CD8-positive, alpha-beta memory T cell (primary cell): ENCODE results near the gene NPHP4. TPM values are rescaled to one million over a fixed set of nuclear protein-coding genes. Genes with fewer than 3 reads are reported as not detected.

ENCODE experiments used
- CTCF ChIA-PET: fragments of 350-600 bp; sonication (Branson Sonifier 250); formaldehyde crosslinking; loops from one replicate; lab custom pipeline; 2021; ENCODE audit warnings: antibody characterized with exemption; lab: Charles Lee
- POLR2A ChIA-PET: fragments of 350-600 bp; sonication (Branson Sonifier 250); formaldehyde crosslinking; loops from one replicate; lab custom pipeline; 2021; ENCODE audit warnings: antibody characterized with exemption; lab: Charles Lee
- DNase-seq, 5 donors: peaks; one replicate each; pipeline versions ENCODE4 v3.0.0 to v3.0.0-alpha.2; 2020 to 2022; ENCODE audit warnings: mixed read lengths in 1 of 5
- H3K27ac ChIP-seq: one replicate; pipeline ENCODE4 v1.7.0; 2013; ENCODE audit warnings: low read depth, mild to moderate bottlenecking, low read length, moderate library complexity
- H3K27me3 ChIP-seq: 2 replicates; pipeline ENCODE4 v1.7.0; 2013; ENCODE audit warnings: low read length, mild to moderate bottlenecking; ENCODE audit not compliant: insufficient read depth, poor library complexity, severe bottlenecking
- H3K36me3 ChIP-seq: 2 replicates; pipeline ENCODE4 v1.7.0; 2013; ENCODE audit warnings: mild to moderate bottlenecking, low read length, moderate library complexity; ENCODE audit not compliant: insufficient read depth
- H3K4me1 ChIP-seq: 2 replicates; pipeline ENCODE4 v1.7.0; 2013; ENCODE audit warnings: mild to moderate bottlenecking, low read length, moderate library complexity; ENCODE audit not compliant: insufficient read depth
- H3K4me3 ChIP-seq: 2 replicates; pipeline ENCODE4 v1.7.0; 2013; ENCODE audit warnings: mild to moderate bottlenecking, low read length
- H3K9me3 ChIP-seq: 2 replicates; pipeline ENCODE4 v1.7.0; 2013; ENCODE audit warnings: mild to moderate bottlenecking, low read length
- H3K27ac Mint-ChIP-seq, 8 donors: one replicate each; pipeline ENCODE4 v1.8.0; 2020 to 2021; ENCODE audit warnings: mixed read lengths in 8 of 8, mild to moderate bottlenecking in 6 of 8, inconsistent platforms in 3 of 8, moderate library complexity in 3 of 8
- H3K27me3 Mint-ChIP-seq, 2 donors: one replicate each; pipeline ENCODE4 v1.8.0; 2020 to 2021; ENCODE audit warnings: mixed read lengths in 2 of 2, mild to moderate bottlenecking in 1 of 2, moderate library complexity in 1 of 2
- H3K36me3 Mint-ChIP-seq, 3 donors: one replicate each; pipeline ENCODE4 v1.8.0; 2020 to 2021; ENCODE audit warnings: mixed read lengths in 3 of 3, inconsistent platforms in 1 of 3, mild to moderate bottlenecking in 1 of 3
- H3K4me1 Mint-ChIP-seq, 3 donors: one replicate each; pipeline ENCODE4 v1.8.0; 2020 to 2021; ENCODE audit warnings: mixed read lengths in 3 of 3, inconsistent platforms in 1 of 3, mild to moderate bottlenecking in 1 of 3
- H3K4me3 Mint-ChIP-seq, 7 donors: one replicate each; pipeline ENCODE4 v1.8.0; 2020 to 2021; ENCODE audit warnings: mixed read lengths in 7 of 7, mild to moderate bottlenecking in 6 of 7, moderate library complexity in 4 of 7, inconsistent platforms in 2 of 7
- H3K9me3 Mint-ChIP-seq, 5 donors: one replicate each; pipeline ENCODE4 v1.8.0; 2020 to 2022; ENCODE audit warnings: mixed read lengths in 5 of 5, mild to moderate bottlenecking in 3 of 5, moderate library complexity in 2 of 5, inconsistent platforms in 1 of 5
- polyA plus RNA-seq: library from polyadenylated mRNA; unstranded; fragments of 300-500 nt; fragmentation: Illumina TruSeq; gene quantifications from one replicate; pipeline ENCODE4 v1.2.3, GENCODE V29; 2021
- total RNA-seq, 2 experiments: library from RNA; stranded (reverse); gene quantifications; one replicate each; pipeline ENCODE4 v1.2.3, GENCODE V29; 2021

Gene NPHP4
- total and polyA plus RNA-seq, 3 experiments from 2014 or later = 1.2 to 11.5 (median 11.2) TPM

GRCh38 chr1:5981009-5981380 is 11.2 kb downstream of the NPHP4 start:
- Mint-ChIP-seq H3K27ac (no peak overlapping the region), H3K9me3 (no peaks in the 10 kb centered on the region), H3K36me3 (peaks cover 0 to 13% (median 8%) of the 10 kb centered on the region in 3 donors), H3K4me1 (peaks cover 0 to 8% (median 7%) of the 10 kb centered on the region in 3 donors), H3K27me3 (no peaks in the 10 kb centered on the region), H3K4me3 (no peak overlapping the region)
- H3K4me1 ChIP-seq = peaks cover 1% of the 10 kb centered on the region
- DNase-seq = no peak
- H3K27me3 ChIP-seq = no peaks in the 10 kb centered on the region
- H3K9me3 ChIP-seq = no peaks in the 10 kb centered on the region
- ChIA-PET CTCF (interaction anchor here (1.5 kb wide), 1 partner anchor 12 kb away, joined by 4 read pairs; no protein-coding TSS in a partner anchor), POLR2A (no interaction called here)
- no peak overlapping the region for H3K27ac ChIP-seq
- no peaks in the 10 kb centered on the region for H3K36me3 ChIP-seq
- H3K4me3 ChIP-seq = no peak overlapping the region

DNA sequence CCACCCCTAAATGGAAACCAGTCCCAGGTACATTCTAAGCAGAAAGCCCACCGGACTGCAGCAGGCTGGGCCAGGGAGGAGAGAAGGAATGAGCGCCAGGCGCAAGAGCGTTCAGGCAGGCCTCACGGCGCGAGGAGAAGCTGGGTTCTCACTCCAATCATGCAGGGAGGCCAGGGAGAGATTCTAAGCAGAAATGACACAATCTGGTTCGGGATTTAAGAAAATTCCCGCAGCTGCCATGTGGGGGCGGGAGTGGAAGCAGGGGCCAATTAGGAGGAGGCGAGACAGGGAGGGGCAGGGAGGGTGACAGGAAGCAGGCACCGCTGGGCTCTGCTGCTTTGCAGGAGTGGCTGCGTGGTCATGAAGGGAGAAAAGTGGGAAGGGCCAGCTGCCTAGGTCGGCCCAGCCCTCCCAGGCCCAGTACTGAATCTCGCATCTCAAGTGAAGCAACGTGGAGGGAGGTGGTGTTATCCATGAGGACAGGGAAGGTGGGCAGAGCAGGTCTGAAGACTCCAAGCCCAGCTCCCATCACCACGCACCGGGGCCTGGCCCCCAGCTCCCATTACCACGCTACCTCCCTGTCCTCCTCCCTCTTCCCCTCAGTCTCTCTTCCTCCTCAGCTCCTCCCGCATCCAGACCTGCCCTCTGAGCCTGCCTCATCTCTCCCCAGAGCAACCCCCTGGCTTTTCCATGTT is 11.8 kb downstream of the NPHP4 start:
- no peaks in the 10 kb centered on the region for H3K27me3 Mint-ChIP-seq
- no peak overlapping the region for H3K4me3 Mint-ChIP-seq
- peaks cover 0 to 10% (median 8%) of the 10 kb centered on the region in 3 donors for H3K36me3 Mint-ChIP-seq
- no peak for DNase-seq
- peaks cover 0 to 8% (median 7%) of the 10 kb centered on the region in 3 donors for H3K4me1 Mint-ChIP-seq
- ChIA-PET POLR2A (no interaction called here), CTCF (interaction anchor here (1.5 kb wide), 1 partner anchor 13 kb away, joined by 4 read pairs; no protein-coding TSS in a partner anchor)
- no peaks in the 10 kb centered on the region for H3K9me3 Mint-ChIP-seq
- no peaks in the 10 kb centered on the region for H3K27me3 ChIP-seq
- no peaks in the 10 kb centered on the region for H3K9me3 ChIP-seq
- H3K4me1 ChIP-seq = peaks cover 4% of the 10 kb centered on the region
- no peak overlapping the region for H3K4me3 ChIP-seq
- no peak overlapping the region for H3K27ac ChIP-seq
- H3K27ac Mint-ChIP-seq = no peak overlapping the region
- H3K36me3 ChIP-seq = no peaks in the 10 kb centered on the region

DNA sequence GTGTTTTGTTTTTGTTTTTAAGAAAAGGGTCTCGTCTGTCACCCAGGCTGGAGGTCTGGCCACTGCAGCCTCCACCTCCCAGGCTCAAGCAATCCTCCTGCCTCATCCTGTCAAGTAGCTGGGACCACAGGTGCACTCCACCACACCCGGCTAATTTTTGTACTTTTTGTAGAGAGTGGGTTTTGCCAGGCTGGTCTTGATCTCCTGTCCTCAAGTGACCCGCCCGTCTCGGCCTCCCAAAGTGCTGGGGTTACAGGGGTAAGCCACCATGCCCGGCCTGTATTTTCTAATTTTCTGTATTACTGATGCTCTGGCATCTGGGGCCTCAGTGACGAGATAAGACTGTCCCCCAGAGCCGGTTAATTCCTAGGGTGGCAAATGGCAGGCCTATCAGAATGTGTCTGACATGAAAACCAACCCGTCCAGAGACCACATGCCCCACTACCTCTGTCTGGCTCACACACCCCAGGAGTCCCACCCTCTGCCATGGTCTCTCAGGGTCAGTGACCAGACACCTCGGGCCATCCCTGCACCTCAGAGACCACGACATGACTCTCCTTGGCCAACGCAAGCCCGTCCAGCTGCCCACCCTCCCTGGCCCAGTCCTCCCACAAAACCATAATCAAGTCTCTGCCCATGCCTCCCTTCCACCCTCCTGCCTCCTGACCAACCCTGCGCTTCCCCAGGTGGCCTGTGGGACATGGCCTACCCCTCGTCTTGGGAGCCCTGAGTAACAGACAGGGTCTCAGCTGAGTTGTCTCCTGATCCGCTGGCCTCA is 12.5 kb downstream of the NPHP4 start:
- H3K27me3 ChIP-seq = no peaks in the 10 kb centered on the region
- H3K27ac Mint-ChIP-seq = peak overlapping the region in 1 of 8 donors; percentile 51
- H3K9me3 Mint-ChIP-seq = no peaks in the 10 kb centered on the region
- peaks cover 0 to 10% (median 6%) of the 10 kb centered on the region in 3 donors for H3K36me3 Mint-ChIP-seq
- CTCF ChIA-PET = interaction anchor here (1.5 kb wide), 1 partner anchor 14 kb away, joined by 4 read pairs; no protein-coding TSS in a partner anchor
- DNase-seq = no peak
- no peaks in the 10 kb centered on the region for H3K36me3 ChIP-seq
- no peaks in the 10 kb centered on the region for H3K9me3 ChIP-seq
- H3K4me3 Mint-ChIP-seq = no peak overlapping the region
- H3K27me3 Mint-ChIP-seq = no peaks in the 10 kb centered on the region
- peaks cover 4% of the 10 kb centered on the region for H3K4me1 ChIP-seq
- no peak overlapping the region for H3K4me3 ChIP-seq
- POLR2A ChIA-PET = no interaction called here
- no peak overlapping the region for H3K27ac ChIP-seq
- peaks cover 0 to 8% (median 7%) of the 10 kb centered on the region in 3 donors for H3K4me1 Mint-ChIP-seq

DNA sequence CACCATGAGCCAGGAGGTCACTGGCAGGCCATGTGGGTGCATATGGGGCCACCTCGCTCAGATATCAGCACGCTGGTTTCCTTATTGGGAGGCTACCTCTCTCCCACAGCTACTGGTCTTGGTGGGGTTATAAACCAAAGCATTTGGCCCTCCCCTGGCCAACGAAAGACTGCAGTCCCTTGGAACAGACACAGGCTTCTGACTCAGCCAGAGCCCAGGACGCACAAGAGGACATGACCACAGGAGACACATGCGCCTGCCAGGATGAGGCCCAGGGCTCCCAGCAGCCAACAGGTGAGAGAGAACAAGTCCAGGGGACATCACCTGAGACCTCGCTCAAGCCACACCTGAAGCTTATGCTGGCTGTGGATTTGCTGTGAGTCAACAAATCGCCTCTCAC is 13.8 kb downstream of the NPHP4 start:
- no peaks in the 10 kb centered on the region for H3K27me3 Mint-ChIP-seq
- Histone ChIP-seq H3K27me3 (no peaks in the 10 kb centered on the region), H3K9me3 (no peaks in the 10 kb centered on the region), H3K36me3 (no peaks in the 10 kb centered on the region), H3K4me1 (peaks cover 4% of the 10 kb centered on the region), H3K4me3 (no peak overlapping the region), H3K27ac (no peak overlapping the region)
- CTCF ChIA-PET = no interaction called here
- POLR2A ChIA-PET = no interaction called here
- H3K36me3 Mint-ChIP-seq = peaks cover 0 to 9% (median 6%) of the 10 kb centered on the region in 3 donors
- no peak for DNase-seq
- H3K9me3 Mint-ChIP-seq = no peaks in the 10 kb centered on the region
- no peak overlapping the region for H3K27ac Mint-ChIP-seq
- H3K4me1 Mint-ChIP-seq = peaks cover 0 to 8% (median 7%) of the 10 kb centered on the region in 3 donors
- H3K4me3 Mint-ChIP-seq = no peak overlapping the region

DNA sequence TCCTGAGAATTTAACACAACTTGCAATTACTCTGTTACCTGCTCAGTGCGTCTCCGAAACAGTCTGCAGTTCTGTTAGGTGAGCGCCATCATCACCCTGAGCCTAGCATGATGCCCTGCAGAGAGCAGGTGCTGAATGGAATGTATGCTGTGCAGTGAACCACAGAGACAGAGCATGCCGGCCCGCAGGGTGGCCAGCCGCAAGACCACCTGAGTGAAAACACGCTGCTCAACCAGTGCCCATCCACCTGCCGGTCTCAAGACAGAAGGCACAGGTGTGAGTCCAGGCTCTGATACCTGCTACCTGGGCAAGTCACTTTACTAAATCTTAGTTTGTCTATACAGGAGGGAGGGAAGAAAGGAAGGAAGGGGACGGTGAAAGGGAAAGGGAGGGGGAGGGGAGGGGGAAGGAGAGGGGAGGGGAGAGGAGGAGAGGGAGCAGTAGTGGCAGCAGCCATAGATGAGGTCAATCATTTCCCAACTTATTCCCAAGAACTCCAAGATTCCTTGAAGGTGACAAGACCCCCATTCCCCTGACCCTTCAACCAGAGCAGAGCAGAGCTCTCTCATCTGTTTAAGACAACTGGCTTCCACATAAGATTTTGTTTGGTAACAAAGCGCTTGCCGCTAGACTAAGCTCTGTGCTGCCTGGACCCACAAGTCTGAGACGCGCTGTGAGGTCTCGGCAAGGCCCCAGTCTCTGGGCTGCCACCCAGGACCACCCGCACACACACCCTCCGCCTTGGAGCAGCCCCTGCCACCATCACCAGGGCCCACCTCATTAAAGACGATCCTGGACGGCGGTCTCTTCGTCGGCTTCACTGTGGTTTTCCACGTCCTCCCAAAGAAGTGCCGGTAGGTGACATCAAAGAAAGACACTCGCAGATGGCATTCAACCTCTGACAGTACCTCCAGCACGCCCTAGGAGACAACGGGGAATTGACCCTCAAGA is 14.5 kb downstream of the NPHP4 start:
- no peaks in the 10 kb centered on the region for H3K27me3 Mint-ChIP-seq
- peak overlapping the region; percentile 6 to 77 (median 54) for H3K27ac Mint-ChIP-seq
- no peak for DNase-seq
- H3K4me3 Mint-ChIP-seq = peak overlapping the region in 2 of 7 donors; percentile 24 to 56
- no peaks in the 10 kb centered on the region for H3K27me3 ChIP-seq
- ChIA-PET CTCF (no interaction called here), POLR2A (no interaction called here)
- no peaks in the 10 kb centered on the region for H3K9me3 ChIP-seq
- no peak overlapping the region for H3K27ac ChIP-seq
- H3K4me1 ChIP-seq = peaks cover 4% of the 10 kb centered on the region
- H3K4me1 Mint-ChIP-seq = peaks cover 0 to 8% (median 7%) of the 10 kb centered on the region in 3 donors
- no peak overlapping the region for H3K4me3 ChIP-seq
- H3K36me3 ChIP-seq = no peaks in the 10 kb centered on the region
- H3K36me3 Mint-ChIP-seq = peaks cover 0 to 9% (median 1%) of the 10 kb centered on the region in 3 donors
- no peaks in the 10 kb centered on the region for H3K9me3 Mint-ChIP-seq

- no peaks in the 10 kb centered on the region for H3K9me3 ChIP-seq
- no peaks in the 10 kb centered on the region for H3K36me3 ChIP-seq
- H3K27ac Mint-ChIP-seq = peak overlapping the region in 5 of 8 donors; percentile 44 to 74 (median 66)
- POLR2A ChIA-PET = no interaction called here
- CTCF ChIA-PET = no interaction called here
- peaks cover 0 to 8% (median 7%) of the 10 kb centered on the region in 3 donors for H3K4me1 Mint-ChIP-seq
- no peak for DNase-seq
- no peaks in the 10 kb centered on the region for H3K27me3 ChIP-seq
- H3K36me3 Mint-ChIP-seq = peaks cover 0 to 9% (median 1%) of the 10 kb centered on the region in 3 donors
- H3K9me3 Mint-ChIP-seq = no peaks in the 10 kb centered on the region
- H3K4me1 ChIP-seq = peaks cover 4% of the 10 kb centered on the region
- H3K4me3 ChIP-seq = no peak overlapping the region
- no peaks in the 10 kb centered on the region for H3K27me3 Mint-ChIP-seq
- no peak overlapping the region for H3K27ac ChIP-seq
- H3K4me3 Mint-ChIP-seq = peak overlapping the region in 1 of 7 donors; percentile 61
Measured at GRCh38 chr1:5976726-5977493, 15.3 kb downstream of the NPHP4 start.

GRCh38 chr1:5976231-5976630 is 16.0 kb downstream of the NPHP4 start:
- H3K4me3 ChIP-seq = no peak overlapping the region
- ChIA-PET POLR2A (no interaction called here), CTCF (no interaction called here)
- no peaks in the 10 kb centered on the region for H3K36me3 ChIP-seq
- peaks cover 4% of the 10 kb centered on the region for H3K4me1 ChIP-seq
- no peak overlapping the region for H3K4me3 Mint-ChIP-seq
- no peaks in the 10 kb centered on the region for H3K9me3 Mint-ChIP-seq
- H3K36me3 Mint-ChIP-seq = peaks cover 0 to 9% (median 3%) of the 10 kb centered on the region in 3 donors
- peaks cover 0 to 8% (median 7%) of the 10 kb centered on the region in 3 donors for H3K4me1 Mint-ChIP-seq
- H3K27me3 ChIP-seq = no peaks in the 10 kb centered on the region
- DNase-seq = no peak
- no peaks in the 10 kb centered on the region for H3K27me3 Mint-ChIP-seq
- H3K9me3 ChIP-seq = no peaks in the 10 kb centered on the region
- peak overlapping the region in 1 of 8 donors; percentile 3 for H3K27ac Mint-ChIP-seq
- no peak overlapping the region for H3K27ac ChIP-seq
